Spleen (tissue), 11 donors: ENCODE data around the gene BPIFB2. TPM values are rescaled to one million over a fixed set of nuclear protein-coding genes. Genes with fewer than 3 reads are reported as not detected.

Experiments used
- DNase-seq: peaks from one replicate; pipeline ENCODE4 v3.0.0-alpha.2; 2020
- H3K27ac ChIP-seq, 8 donors: fragments of 200-600 bp; sonication (generic) in 7 of 8; 1 replicate in 4 of 8; 2 replicates in 4 of 8; pipeline versions ENCODE4 v1.5.0 to v1.8.0; 2016 to 2021; ENCODE audit warnings: inconsistent platforms in 4 of 8, mild to moderate bottlenecking in 4 of 8, moderate library complexity in 1 of 8
- H3K27me3 ChIP-seq, 7 donors: fragments of 200-600 bp; sonication (generic) in 6 of 7; replicated peaks in 1 of 7; 1 replicate in 4 of 7; 2 replicates in 3 of 7; pipeline versions ENCODE4 v1.5.0 to v1.8.0; 2016 to 2021; ENCODE audit warnings: inconsistent platforms in 3 of 7, mild to moderate bottlenecking in 1 of 7
- H3K36me3 ChIP-seq, 6 donors: fragments of 200-600 bp; sonication (generic) in 5 of 6; 1 replicate in 4 of 6; 2 replicates in 2 of 6; pipeline versions ENCODE4 v1.5.0 to v1.8.0; 2016 to 2021; ENCODE audit warnings: inconsistent platforms in 2 of 6
- H3K4me1 ChIP-seq, 6 donors: fragments of 200-600 bp; sonication (generic) in 5 of 6; 1 replicate in 3 of 6; 2 replicates in 3 of 6; pipeline versions ENCODE4 v1.5.0 to v1.8.0; 2016 to 2021; ENCODE audit warnings: inconsistent platforms in 3 of 6
- H3K4me3 ChIP-seq, 8 donors: fragments of 200-600 bp; sonication (generic) in 7 of 8; 1 replicate in 4 of 8; 2 replicates in 4 of 8; pipeline versions ENCODE4 v1.5.0 to v1.8.0; 2016 to 2021; ENCODE audit warnings: inconsistent platforms in 4 of 8, mild to moderate bottlenecking in 4 of 8, moderate library complexity in 2 of 8
- H3K9me3 ChIP-seq, 8 donors: fragments of 200-600 bp; sonication (generic) in 7 of 8; 1 replicate in 4 of 8; 2 replicates in 4 of 8; pipeline versions ENCODE4 v1.5.0 to v1.8.0; 2016 to 2021; ENCODE audit warnings: inconsistent platforms in 4 of 8
- POLR2A ChIP-seq, 3 donors: fragments of 450-650 bp; IDR thresholded peaks; one replicate each; pipeline ENCODE4 v1.5.1; 2017; ENCODE audit warnings: antibody characterized with exemption in 3 of 3, mild to moderate bottlenecking in 1 of 3
- POLR2AphosphoS5 ChIP-seq, 3 donors: sonication (generic); formaldehyde crosslinking; IDR thresholded peaks; one replicate each; pipeline ENCODE4 v1.5.1; 2017; ENCODE audit warnings: antibody characterized with exemption in 3 of 3
- WGBS, 5 donors: extraction: QIAGEN DNeasy Blood & Tissue Kit in 3 of 5; methylation state at CpG; one replicate each; pipeline versions ENCODE4 v1.1.5 to v1.1.7; 2013 to 2018; 5-methylcytosine and 5-hydroxymethylcytosine counted together
- intact Hi-C: fragments of 100-400 bp; cut with DNase I; formaldehyde crosslinking; loops from one replicate; pipeline ENCODE4 v1.15.0; 2023; ENCODE audit warnings: low total_unique reads
- polyA plus RNA-seq, 3 donors: library from polyadenylated mRNA; stranded (reverse); fragments of 200-250 nt; gene quantifications; one replicate each; pipeline ENCODE4 v1.2.1, GENCODE V29; 2013
- total RNA-seq, 7 donors: library from RNA; depleted of rRNA in 3 of 7; stranded (reverse); fragments of >200 nt in 3 of 7; fragmentation: NEBNext Ultra II Directional in 4 of 7; extraction: Animal tissue kit (Norgen Biotek cat#: 25700) in 4 of 7; gene quantifications; one replicate each; pipeline versions ENCODE4 v1.1.0 to v1.2.1, GENCODE V29; 2016 to 2021
- TF ChIP-seq, protein P1 (sequence below), 11 experiments: fragments of 200-600 bp in 7 of 11; fragments of 450-650 bp in 4 of 11; sonication (generic) in 4 of 11; IDR thresholded peaks in 8 of 11; conservative IDR thresholded peaks in 3 of 11; 1 replicate in 7 of 11; 2 replicates in 4 of 11; pipeline versions ENCODE4 v1.4.0 to v1.8.0; 2016 to 2021; ENCODE audit warnings: antibody characterized with exemption in 11 of 11, inconsistent platforms in 4 of 11, mild to moderate bottlenecking in 1 of 11
- donor health status: healthy with polysubstance abuse.
- donor health status: DM: no; HTN: no; CAD: no; lungs with moderate emphysema.
- donor health status: DM: no; HTN: no; CAD: no.
- donor health status: Bipolar disorder and iron deficiency.
- donor health status: healthy.
- donor health status: DM: no; HTN: no; CAD: no.
- donor health status: DM: yes; HTN: yes; CAD: no.

Gene BPIFB2
- total and polyA plus RNA-seq, 10 donors, result not detected

DNA sequence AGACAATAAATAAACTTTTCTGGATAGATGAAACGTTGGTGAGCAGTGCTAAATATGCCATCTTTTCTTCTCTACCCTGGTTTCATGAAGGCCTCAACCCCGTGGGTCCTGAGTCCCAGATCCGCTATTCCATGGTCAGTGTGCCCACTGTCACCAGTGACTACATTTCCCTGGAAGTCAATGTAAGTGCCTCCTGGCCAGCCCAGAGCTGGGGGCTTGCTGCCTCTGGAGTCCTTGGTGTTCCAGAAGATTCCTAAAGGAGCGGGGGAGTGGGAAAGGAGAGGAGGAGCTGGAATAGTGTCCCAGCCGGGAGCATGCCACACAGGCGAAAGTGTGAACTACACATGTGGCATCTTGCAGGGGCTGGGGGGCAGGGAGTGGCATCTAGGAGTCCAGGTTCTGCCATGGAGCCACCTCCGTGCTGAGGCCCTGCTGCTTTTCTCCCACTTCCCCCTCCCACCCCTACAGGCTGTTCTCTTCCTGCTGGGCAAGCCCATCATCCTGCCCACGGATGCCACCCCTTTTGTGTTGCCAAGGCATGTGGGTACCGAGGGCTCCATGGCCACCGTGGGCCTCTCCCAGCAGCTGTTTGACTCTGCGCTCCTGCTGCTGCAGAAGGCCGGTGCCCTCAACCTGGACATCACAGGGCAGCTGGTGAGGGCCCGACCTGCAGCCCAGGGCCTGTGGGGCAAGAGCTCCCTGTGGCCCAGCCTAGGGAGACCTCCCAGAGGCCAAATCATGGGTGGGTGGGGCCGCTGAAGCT, 10.8 kb downstream of the BPIFB2 start:
- intact Hi-C loops, result no loop called here
- TF ChIP-seq, protein P1, sequence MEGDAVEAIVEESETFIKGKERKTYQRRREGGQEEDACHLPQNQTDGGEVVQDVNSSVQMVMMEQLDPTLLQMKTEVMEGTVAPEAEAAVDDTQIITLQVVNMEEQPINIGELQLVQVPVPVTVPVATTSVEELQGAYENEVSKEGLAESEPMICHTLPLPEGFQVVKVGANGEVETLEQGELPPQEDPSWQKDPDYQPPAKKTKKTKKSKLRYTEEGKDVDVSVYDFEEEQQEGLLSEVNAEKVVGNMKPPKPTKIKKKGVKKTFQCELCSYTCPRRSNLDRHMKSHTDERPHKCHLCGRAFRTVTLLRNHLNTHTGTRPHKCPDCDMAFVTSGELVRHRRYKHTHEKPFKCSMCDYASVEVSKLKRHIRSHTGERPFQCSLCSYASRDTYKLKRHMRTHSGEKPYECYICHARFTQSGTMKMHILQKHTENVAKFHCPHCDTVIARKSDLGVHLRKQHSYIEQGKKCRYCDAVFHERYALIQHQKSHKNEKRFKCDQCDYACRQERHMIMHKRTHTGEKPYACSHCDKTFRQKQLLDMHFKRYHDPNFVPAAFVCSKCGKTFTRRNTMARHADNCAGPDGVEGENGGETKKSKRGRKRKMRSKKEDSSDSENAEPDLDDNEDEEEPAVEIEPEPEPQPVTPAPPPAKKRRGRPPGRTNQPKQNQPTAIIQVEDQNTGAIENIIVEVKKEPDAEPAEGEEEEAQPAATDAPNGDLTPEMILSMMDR (IDR thresholded peaks at IDR 0.05 in 8 of 11, conservative IDR thresholded peaks at IDR 0.05 in 3 of 11), result no peak
- TF ChIP-seq POLR2AphosphoS5 (IDR thresholded peaks at IDR 0.05), result no peak
- no peak for TF ChIP-seq POLR2A (IDR thresholded peaks at IDR 0.05)
- no peaks in the 10 kb centered on the region for H3K36me3 ChIP-seq

DNA sequence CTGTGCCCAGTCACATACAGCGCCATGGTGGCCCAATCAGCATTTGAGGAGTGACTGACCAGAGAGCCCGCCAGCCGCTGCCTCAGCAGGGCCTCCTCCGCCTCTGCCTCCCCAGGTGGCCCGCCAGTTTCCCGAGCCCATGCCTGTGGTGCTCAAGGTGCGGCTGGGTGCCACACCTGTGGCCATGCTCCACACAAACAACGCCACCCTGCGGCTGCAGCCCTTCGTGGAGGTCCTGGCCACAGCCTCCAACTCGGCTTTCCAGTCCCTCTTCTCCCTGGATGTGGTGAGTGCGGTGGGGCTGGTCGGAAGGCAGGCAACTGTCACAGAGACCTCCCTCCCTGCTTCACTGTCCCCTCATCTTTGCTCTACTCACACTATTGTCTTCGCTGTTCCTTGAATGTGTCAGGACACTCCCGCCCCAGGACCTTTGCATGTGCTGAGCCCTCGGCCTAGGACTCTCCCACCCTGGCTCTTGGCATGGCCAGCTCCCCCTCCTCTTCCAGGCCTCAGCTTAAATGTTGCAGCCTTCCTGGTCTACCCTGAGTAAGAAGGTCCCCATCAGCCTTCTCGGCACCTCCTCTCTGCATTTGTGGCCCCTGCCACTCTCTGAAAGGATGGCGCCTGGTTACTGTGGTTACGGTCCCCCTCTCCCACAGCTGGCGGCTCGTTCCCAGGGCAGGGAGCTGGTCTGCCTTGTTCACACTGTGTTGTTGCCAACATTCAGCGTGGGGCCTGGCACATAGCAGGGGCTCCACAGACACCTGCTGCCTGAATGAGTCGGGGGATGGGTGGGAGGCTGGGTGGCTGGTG, 12.2 kb downstream of the BPIFB2 start:
- Histone ChIP-seq H3K36me3 (no peaks in the 10 kb centered on the region), H3K4me1 (no peaks in the 10 kb centered on the region), H3K27ac (no peak overlapping the region), H3K27me3 (peaks cover 0 to 15% (median 0%) of the 10 kb centered on the region in 7 donors), H3K9me3 (no peaks in the 10 kb centered on the region), H3K4me3 (no peak overlapping the region)
- TF ChIP-seq POLR2A (IDR thresholded peaks at IDR 0.05), result no peak
- TF ChIP-seq POLR2AphosphoS5 (IDR thresholded peaks at IDR 0.05), result no peak
- TF ChIP-seq, protein P1 (IDR thresholded peaks at IDR 0.05 in 8 of 11, conservative IDR thresholded peaks at IDR 0.05 in 3 of 11), result no peak
- WGBS, 5 donors, result 88 to 93% (median 92%) methylated on average over 23 of the region's 23 CpGs
- peak; percentile 67 for DNase-seq
- intact Hi-C loops, result no loop called here

More for the DNA sequence above, 10.8 kb downstream of the BPIFB2 start:
- WGBS, 5 donors, result 52 to 77% (median 64%) methylated on average over 13 to 14 of the region's 14 CpGs
- Histone ChIP-seq H3K4me1 (no peaks in the 10 kb centered on the region), H3K9me3 (no peaks in the 10 kb centered on the region), H3K27me3 (peaks cover 0 to 16% (median 0%) of the 10 kb centered on the region in 7 donors), H3K27ac (no peak overlapping the region), H3K4me3 (no peak overlapping the region)
- peak; percentile 56 for DNase-seq

DNA sequence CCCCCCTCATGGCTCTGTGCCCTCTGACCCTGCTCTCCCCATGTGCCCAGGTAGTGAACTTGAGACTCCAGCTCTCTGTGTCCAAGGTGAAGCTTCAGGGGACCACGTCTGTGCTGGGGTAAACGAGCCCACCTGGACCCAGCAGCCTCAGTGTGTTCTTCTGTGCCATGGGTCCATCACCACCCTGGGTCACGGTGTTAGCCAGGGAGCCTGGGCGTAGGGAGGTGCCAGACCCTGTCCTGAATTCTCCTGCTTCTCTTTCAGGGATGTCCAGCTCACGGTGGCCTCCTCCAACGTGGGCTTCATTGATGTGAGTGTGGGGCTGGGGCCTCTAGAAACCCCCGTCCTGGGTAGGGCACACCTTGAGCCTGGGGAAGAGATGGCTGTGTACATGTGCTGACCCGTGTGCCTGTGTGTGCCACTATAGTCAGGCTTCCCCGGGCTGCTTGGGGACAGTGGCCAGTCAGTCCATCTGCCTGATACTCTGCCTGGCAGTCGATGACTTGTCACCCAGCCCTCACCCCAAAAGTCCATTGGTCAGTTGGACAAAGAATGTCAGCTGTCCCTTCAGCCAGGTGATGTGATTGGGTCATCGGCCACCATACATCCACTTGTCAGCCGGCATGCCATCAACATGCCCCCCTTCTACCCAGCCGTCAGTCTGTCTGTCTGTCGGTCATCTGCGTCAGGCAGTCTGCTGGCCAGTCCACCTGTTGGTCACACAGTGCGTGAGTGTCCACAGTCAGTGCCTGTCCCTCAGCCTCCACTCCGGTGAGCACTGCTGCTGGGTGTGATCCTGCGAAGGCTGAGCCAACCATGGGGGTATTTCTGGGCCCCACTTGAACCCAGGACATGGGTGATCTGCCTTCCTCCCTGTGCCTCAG, 13.0 kb downstream of the BPIFB2 start:
- WGBS, 5 donors, result 86 to 89% (median 88%) methylated on average over 11 to 18 of the region's 18 CpGs
- Histone ChIP-seq H3K36me3 (no peaks in the 10 kb centered on the region), H3K27ac (no peak overlapping the region), H3K4me1 (no peaks in the 10 kb centered on the region), H3K9me3 (no peaks in the 10 kb centered on the region), H3K27me3 (peaks cover 0 to 15% (median 0%) of the 10 kb centered on the region in 7 donors), H3K4me3 (no peak overlapping the region)
- DNase-seq, result peak; percentile 52
- TF ChIP-seq, protein P1 (IDR thresholded peaks at IDR 0.05 in 8 of 11, conservative IDR thresholded peaks at IDR 0.05 in 3 of 11), result no peak
- TF ChIP-seq POLR2AphosphoS5 (IDR thresholded peaks at IDR 0.05) (no peak), POLR2A (IDR thresholded peaks at IDR 0.05) (no peak)
- intact Hi-C loops, result no loop called here
